ENCODE results near the gene BDKRB2. TPM values are rescaled to one million over a fixed set of nuclear protein-coding genes. Genes with fewer than 3 reads are reported as not detected.

The BDKRB2 gene
- polyA plus RNA-seq, 1 donor from 2014 or later: not detected

DNA sequence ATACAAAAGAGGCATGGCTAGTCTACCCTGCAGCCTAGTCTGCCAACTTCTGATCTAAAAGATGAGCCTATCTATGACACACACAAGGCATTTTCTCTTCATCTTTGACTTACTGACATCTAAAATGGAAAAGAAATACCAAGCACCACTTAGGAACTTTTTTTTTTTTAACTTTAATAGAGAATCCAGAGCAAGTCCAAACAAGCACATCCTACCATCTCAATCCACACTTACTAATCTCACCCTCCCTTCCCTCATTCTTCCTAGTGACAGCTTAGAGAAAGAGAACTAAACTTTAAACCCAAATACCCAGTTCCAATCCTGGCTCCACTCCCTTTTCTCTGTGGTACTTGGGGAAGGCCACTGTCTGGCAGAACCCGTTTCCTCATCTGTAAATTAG lies 83.2 kb downstream of the BDKRB2 start:
- Histone ChIP-seq H3K9me3 (ENCODE audit: low read length) (no peaks in the 10 kb centered on the region), H3K9me2 (ENCODE audit: insufficient read depth, low read length) (no peaks in the 10 kb centered on the region), H3F3A (ENCODE audit: insufficient read depth, low read length, poor library complexity, severe bottlenecking) (no peaks in the 10 kb centered on the region), H3K36me3 (ENCODE audit: insufficient read depth, low read length) (peaks cover 16% of the 10 kb centered on the region), H3K4me2 (ENCODE audit: low read length) (no peak overlapping the region), H4K20me1 (ENCODE audit: insufficient read depth) (no peaks in the 10 kb centered on the region), H3K27me3 (ENCODE audit: insufficient read depth, low read depth, low read length) (no peaks in the 10 kb centered on the region), H3K27ac (ENCODE audit: low read length) (no peak overlapping the region), H3K79me2 (replicated peaks; ENCODE audit: insufficient read depth, low read length) (no peaks in the 10 kb centered on the region), H3K9ac (ENCODE audit: low read length) (no peak overlapping the region), H3K4me3 (ENCODE audit: low read length) (no peak overlapping the region), H2AFZ (ENCODE audit: low read depth, low read length) (no peak overlapping the region)
- TF ChIP-seq, protein P1, sequence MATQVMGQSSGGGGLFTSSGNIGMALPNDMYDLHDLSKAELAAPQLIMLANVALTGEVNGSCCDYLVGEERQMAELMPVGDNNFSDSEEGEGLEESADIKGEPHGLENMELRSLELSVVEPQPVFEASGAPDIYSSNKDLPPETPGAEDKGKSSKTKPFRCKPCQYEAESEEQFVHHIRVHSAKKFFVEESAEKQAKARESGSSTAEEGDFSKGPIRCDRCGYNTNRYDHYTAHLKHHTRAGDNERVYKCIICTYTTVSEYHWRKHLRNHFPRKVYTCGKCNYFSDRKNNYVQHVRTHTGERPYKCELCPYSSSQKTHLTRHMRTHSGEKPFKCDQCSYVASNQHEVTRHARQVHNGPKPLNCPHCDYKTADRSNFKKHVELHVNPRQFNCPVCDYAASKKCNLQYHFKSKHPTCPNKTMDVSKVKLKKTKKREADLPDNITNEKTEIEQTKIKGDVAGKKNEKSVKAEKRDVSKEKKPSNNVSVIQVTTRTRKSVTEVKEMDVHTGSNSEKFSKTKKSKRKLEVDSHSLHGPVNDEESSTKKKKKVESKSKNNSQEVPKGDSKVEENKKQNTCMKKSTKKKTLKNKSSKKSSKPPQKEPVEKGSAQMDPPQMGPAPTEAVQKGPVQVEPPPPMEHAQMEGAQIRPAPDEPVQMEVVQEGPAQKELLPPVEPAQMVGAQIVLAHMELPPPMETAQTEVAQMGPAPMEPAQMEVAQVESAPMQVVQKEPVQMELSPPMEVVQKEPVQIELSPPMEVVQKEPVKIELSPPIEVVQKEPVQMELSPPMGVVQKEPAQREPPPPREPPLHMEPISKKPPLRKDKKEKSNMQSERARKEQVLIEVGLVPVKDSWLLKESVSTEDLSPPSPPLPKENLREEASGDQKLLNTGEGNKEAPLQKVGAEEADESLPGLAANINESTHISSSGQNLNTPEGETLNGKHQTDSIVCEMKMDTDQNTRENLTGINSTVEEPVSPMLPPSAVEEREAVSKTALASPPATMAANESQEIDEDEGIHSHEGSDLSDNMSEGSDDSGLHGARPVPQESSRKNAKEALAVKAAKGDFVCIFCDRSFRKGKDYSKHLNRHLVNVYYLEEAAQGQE (IDR thresholded peaks at IDR 0.05; ENCODE audit: borderline replicate concordance): no peak
- no peak for TF ChIP-seq RAD21 (conservative IDR thresholded peaks at IDR 0.05)
- TF ChIP-seq EP300 (conservative IDR thresholded peaks at IDR 0.05; ENCODE audit: poor library complexity, severe bottlenecking): no peak
- TF ChIP-seq, protein P2, sequence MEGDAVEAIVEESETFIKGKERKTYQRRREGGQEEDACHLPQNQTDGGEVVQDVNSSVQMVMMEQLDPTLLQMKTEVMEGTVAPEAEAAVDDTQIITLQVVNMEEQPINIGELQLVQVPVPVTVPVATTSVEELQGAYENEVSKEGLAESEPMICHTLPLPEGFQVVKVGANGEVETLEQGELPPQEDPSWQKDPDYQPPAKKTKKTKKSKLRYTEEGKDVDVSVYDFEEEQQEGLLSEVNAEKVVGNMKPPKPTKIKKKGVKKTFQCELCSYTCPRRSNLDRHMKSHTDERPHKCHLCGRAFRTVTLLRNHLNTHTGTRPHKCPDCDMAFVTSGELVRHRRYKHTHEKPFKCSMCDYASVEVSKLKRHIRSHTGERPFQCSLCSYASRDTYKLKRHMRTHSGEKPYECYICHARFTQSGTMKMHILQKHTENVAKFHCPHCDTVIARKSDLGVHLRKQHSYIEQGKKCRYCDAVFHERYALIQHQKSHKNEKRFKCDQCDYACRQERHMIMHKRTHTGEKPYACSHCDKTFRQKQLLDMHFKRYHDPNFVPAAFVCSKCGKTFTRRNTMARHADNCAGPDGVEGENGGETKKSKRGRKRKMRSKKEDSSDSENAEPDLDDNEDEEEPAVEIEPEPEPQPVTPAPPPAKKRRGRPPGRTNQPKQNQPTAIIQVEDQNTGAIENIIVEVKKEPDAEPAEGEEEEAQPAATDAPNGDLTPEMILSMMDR (IDR thresholded peaks at IDR 0.05; ENCODE audit: poor library complexity, severe bottlenecking): no peak
- TF ChIP-seq EZH2 (IDR thresholded peaks at IDR 0.05; ENCODE audit: borderline replicate concordance, insufficient read depth, low read length, poor library complexity, severe bottlenecking): no peak
- TF ChIP-seq SMC3 (conservative IDR thresholded peaks at IDR 0.05; ENCODE audit: poor library complexity): no peak
- no peak for TF ChIP-seq MXI1 (conservative IDR thresholded peaks at IDR 0.05; ENCODE audit: poor library complexity, severe bottlenecking)
- TF ChIP-seq POLR2AphosphoS5 (IDR thresholded peaks at IDR 0.05): no peak
- no peak for TF ChIP-seq TAF1 (IDR thresholded peaks at IDR 0.05; ENCODE audit: low read depth)

Small RNA genes lying within 50 kb of the gene (small RNA-seq; reads per million reads assigned to genes)
- gene CKS1BP1: 0 reads per million in 3 experiments

Other genes starting within 250 kb of the BDKRB2 start
- gene C14orf132, start 165.5 kb upstream of the BDKRB2 start, polyA plus RNA-seq: 50.1 and 62.0 TPM in 2 replicates
- not detected in 2 replicates for gene BDKRB1, start 51.4 kb downstream of the BDKRB2 start, polyA plus RNA-seq
- 16.2 and 17.9 TPM in 2 replicates for gene ATG2B, start 158.5 kb downstream of the BDKRB2 start, polyA plus RNA-seq
- 68.6 and 87.4 TPM in 2 replicates for gene GSKIP, start 158.7 kb downstream of the BDKRB2 start, polyA plus RNA-seq
- 0.09 and 0.32 TPM in 2 replicates for gene AK7, start 187.3 kb downstream of the BDKRB2 start, polyA plus RNA-seq